ENCODE data around the gene TLE2. TPM values are rescaled to one million over a fixed set of nuclear protein-coding genes. Genes with fewer than 3 reads are reported as not detected.
A peak's percentile ranks its signal among the peaks of the same experiment; 100 is the strongest.

Gene TLE2
- total RNA-seq, 1 donor from 2014 or later, result 53.2 TPM

DNA sequence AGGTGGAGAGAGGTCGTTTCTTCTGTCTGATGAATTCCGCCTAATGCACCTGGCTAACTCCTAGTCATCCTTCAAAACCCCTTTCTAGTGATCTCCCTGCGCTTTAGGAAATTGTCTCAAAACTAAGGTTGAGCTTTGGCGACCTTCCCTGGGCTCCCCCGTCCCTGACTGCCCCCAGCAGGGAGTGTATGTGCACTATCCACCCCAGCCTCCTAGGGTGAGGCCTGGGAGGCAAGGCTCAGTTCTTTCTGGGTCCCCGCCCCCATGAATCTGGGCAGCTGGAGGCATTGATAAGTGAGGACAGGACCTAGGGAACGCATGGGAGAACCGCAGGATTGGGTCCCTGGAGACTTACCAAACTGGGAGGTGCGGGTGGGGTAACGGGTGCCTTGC is 51.3 kb downstream of the TLE2 start:
- intact Hi-C loops (cut with micrococcal nuclease), result no loop called here
- TF ChIP-seq, protein P1, sequence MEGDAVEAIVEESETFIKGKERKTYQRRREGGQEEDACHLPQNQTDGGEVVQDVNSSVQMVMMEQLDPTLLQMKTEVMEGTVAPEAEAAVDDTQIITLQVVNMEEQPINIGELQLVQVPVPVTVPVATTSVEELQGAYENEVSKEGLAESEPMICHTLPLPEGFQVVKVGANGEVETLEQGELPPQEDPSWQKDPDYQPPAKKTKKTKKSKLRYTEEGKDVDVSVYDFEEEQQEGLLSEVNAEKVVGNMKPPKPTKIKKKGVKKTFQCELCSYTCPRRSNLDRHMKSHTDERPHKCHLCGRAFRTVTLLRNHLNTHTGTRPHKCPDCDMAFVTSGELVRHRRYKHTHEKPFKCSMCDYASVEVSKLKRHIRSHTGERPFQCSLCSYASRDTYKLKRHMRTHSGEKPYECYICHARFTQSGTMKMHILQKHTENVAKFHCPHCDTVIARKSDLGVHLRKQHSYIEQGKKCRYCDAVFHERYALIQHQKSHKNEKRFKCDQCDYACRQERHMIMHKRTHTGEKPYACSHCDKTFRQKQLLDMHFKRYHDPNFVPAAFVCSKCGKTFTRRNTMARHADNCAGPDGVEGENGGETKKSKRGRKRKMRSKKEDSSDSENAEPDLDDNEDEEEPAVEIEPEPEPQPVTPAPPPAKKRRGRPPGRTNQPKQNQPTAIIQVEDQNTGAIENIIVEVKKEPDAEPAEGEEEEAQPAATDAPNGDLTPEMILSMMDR (IDR thresholded peaks at IDR 0.05; ENCODE audit: borderline replicate concordance), result no peak
- H3K4me3 ChIP-seq, result peak overlapping the region; percentile 74
- H3K27ac ChIP-seq (replicated peaks), result peak overlapping the region; percentile 78
- no peaks in the 10 kb centered on the region for H3K36me3 ChIP-seq
- H3K4me1 ChIP-seq, result peaks cover 63% of the 10 kb centered on the region
- H3K9me3 ChIP-seq (replicated peaks), result no peaks in the 10 kb centered on the region
- no peak for DNase-seq
- no peaks in the 10 kb centered on the region for H3K27me3 ChIP-seq (ENCODE audit: low read depth)

DNA sequence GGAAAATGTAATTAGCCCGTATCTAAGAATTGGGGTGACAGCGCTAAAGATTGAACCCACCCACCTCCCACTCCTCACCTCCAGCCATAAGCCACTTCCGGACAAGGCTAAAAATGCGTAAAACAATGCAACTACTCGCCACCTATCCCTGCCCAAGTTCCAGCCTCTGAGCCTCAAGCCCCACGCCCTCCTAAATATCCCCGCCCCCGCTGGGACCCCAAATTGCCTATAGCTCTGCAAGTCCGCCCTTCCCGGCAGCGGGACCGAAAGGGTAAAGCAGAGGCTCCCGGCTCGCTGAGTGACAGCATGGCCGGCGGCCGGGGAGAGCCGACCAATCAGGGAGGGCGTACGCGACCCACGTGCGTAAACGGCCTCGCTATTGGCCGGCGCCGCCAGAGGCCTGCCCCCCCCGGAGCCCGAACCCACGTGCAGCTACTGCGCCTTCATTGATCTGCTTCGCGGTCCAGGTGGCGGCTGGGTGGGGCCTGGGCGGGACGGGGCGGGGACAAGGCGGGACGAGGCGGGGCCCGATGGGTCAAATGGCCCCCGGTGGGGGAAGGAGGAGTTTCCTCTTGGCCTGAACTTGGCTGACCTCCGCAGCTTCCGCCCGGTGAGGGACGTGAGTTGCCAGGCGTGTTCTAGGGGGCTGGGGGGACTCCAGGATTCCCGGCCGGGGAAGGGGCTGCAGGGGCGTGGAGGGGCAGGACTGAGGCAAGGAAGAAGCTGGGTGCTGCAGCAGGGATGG is 51.9 kb downstream of the TLE2 start, which contains the start of gene TLE6:
TLE6 (plus strand) TSS at position 564 of the 745 bp plus-strand sequence. CDS start 670 bp downstream, outside the sequence.
- Histone ChIP-seq H3K27me3 (ENCODE audit: low read depth) (no peaks in the 10 kb centered on the region), H3K4me3 (peak within 1 kb of the TSS; percentile 74), H3K27ac (replicated peaks) (peak within 1 kb of the TSS; percentile 78), H3K4me1 (peaks cover 63% of the 10 kb centered on the region), H3K36me3 (no peaks in the 10 kb centered on the region), H3K9me3 (replicated peaks) (no peaks in the 10 kb centered on the region)
- TF ChIP-seq, protein P1 (IDR thresholded peaks at IDR 0.05; ENCODE audit: borderline replicate concordance), result no peak
- intact Hi-C loops (cut with micrococcal nuclease), result no loop called here
- peak; percentile 97 for DNase-seq

DNA sequence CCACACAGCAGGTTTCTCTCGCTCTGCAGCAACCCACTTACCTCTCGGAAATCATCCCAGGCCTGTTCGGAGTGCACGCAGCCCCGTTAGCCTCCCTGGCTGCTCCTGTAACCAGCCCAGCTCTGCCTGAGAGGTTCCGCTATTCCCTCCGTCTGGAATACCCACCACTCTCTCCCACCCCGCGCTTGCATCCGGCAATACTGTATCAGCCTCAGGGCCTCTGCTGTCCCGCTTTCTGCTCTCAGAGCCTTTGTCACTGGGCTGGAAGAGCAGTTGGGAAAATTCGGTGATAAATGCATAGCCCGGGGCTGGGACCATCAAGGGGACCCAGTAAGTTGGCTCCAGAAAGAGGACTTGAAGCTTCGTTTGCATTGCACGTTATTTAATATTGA is 52.5 kb downstream of the TLE2 start:
- TF ChIP-seq, protein P1 (IDR thresholded peaks at IDR 0.05; ENCODE audit: borderline replicate concordance), result no peak
- peak overlapping the region; percentile 78 for H3K27ac ChIP-seq (replicated peaks)
- intact Hi-C loops (cut with micrococcal nuclease), result no loop called here
- H3K27me3 ChIP-seq (ENCODE audit: low read depth), result no peaks in the 10 kb centered on the region
- H3K36me3 ChIP-seq, result no peaks in the 10 kb centered on the region
- peaks cover 65% of the 10 kb centered on the region for H3K4me1 ChIP-seq
- H3K4me3 ChIP-seq, result peak overlapping the region; percentile 74
- H3K9me3 ChIP-seq (replicated peaks), result no peaks in the 10 kb centered on the region
- no peak for DNase-seq

DNA sequence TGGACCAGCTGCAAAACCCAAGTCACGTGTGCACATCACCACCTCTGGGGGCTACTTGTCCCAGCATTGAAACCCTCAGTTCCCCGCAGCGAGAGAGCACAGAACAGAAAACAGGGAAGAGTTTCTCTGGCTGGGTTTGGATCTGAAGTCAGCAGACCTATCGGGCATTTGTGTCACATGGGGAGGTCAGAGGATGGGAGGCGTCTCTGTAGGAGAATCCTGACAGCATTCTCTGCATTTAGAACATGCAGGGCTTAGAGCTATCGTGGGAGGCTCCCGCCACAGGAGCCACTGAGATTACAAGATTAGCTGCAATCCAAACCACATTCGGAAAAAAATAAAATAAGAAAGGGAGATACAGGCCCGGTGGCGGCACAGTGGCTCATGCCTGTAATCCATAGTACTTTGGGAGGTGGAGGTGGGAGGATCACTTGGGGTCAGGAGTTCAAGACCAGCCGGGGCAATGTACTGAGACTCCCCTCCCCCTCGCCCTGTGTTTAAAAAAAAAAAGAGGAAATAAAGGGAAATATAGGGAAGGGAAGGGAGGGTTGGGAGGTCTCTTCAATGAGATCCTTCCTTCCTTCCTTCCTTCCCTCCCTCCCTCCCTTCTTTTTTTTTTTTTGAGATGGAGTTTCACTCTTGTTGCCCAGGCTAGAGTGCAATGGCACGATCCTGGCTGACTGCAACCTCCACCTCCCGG is 54.6 kb downstream of the TLE2 start:
- TF ChIP-seq, protein P1 (IDR thresholded peaks at IDR 0.05; ENCODE audit: borderline replicate concordance), result no peak
- H3K4me1 ChIP-seq, result peaks cover 86% of the 10 kb centered on the region
- peak overlapping the region; percentile 95 for H3K27ac ChIP-seq (replicated peaks)
- H3K27me3 ChIP-seq (ENCODE audit: low read depth), result no peaks in the 10 kb centered on the region
- peak; percentile 50 for DNase-seq
- intact Hi-C loops (cut with micrococcal nuclease), result no loop called here
- H3K9me3 ChIP-seq (replicated peaks), result no peaks in the 10 kb centered on the region
- H3K36me3 ChIP-seq, result no peaks in the 10 kb centered on the region
- peak overlapping the region; percentile 35 for H3K4me3 ChIP-seq

DNA sequence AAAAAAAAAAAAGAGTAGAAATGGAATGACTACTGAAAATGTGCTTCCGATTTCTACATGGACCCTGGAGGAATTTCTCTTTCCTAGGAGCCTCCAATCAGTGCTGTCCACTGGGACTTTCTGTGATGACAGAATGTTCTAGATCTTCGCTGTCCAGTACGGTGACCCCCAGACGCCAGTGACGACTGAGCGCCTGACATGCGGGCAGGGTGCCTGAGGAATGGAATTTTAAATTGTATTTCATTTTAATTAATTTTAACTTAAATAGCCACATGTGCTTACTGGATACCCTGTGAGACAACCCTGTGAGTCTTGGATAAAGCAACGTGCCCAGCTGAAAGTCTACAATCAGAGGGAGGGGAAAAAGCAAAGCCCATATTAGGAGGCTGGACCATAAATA is 55.9 kb downstream of the TLE2 start:
- TF ChIP-seq, protein P1 (IDR thresholded peaks at IDR 0.05; ENCODE audit: borderline replicate concordance), result no peak
- Histone ChIP-seq H3K27ac (replicated peaks) (peak overlapping the region; percentile 95), H3K9me3 (replicated peaks) (no peaks in the 10 kb centered on the region), H3K4me3 (no peak overlapping the region), H3K27me3 (ENCODE audit: low read depth) (no peaks in the 10 kb centered on the region), H3K4me1 (peaks cover 99% of the 10 kb centered on the region), H3K36me3 (no peaks in the 10 kb centered on the region)
- intact Hi-C loops (cut with micrococcal nuclease), result no loop called here
- peak; percentile 66 for DNase-seq

All from left ventricle myocardium inferior (tissue), 1 donor.